PC-9 (cell line): ENCODE measurements around the gene ANKS4B.

ENCODE experiments used
- EZH2 ChIP-seq: fragments of 200-600 bp; sonication (generic); IDR thresholded peaks from 2 replicates; pipeline ENCODE4 v1.8.0; 2017; ENCODE audit warnings: antibody characterized with exemption, low read depth
- TF ChIP-seq, protein P1 (sequence below): fragments of 200-600 bp; sonication (generic); conservative IDR thresholded peaks from 2 replicates; pipeline ENCODE4 v1.6.1; 2017; ENCODE audit warnings: mixed run types, antibody characterized with exemption, mild to moderate bottlenecking, moderate library complexity

DNA sequence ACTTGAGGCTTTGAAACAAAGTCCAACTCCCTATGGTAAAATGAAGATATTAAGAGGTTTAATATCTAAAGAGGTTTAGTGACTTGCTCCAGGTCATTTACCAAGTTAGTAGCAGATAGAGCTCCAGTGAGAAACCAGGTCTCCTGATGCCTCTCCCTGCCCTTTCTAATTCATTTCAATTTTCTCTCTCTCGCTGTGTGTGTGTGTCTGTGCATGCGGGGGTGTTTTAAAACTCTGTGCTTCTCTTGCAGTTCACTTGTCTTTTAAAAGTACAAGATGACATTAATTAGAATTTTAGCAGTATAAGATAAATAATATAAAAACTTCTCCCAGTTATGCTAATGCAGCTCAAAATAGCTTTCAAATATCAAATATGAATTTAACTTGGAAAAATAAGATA, 13.9 kb upstream of the ANKS4B start:
- TF ChIP-seq, protein P1, sequence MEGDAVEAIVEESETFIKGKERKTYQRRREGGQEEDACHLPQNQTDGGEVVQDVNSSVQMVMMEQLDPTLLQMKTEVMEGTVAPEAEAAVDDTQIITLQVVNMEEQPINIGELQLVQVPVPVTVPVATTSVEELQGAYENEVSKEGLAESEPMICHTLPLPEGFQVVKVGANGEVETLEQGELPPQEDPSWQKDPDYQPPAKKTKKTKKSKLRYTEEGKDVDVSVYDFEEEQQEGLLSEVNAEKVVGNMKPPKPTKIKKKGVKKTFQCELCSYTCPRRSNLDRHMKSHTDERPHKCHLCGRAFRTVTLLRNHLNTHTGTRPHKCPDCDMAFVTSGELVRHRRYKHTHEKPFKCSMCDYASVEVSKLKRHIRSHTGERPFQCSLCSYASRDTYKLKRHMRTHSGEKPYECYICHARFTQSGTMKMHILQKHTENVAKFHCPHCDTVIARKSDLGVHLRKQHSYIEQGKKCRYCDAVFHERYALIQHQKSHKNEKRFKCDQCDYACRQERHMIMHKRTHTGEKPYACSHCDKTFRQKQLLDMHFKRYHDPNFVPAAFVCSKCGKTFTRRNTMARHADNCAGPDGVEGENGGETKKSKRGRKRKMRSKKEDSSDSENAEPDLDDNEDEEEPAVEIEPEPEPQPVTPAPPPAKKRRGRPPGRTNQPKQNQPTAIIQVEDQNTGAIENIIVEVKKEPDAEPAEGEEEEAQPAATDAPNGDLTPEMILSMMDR = no peak
- no peak for TF ChIP-seq EZH2
